Measurements from ENCODE around the gene NACAD.

DNA sequence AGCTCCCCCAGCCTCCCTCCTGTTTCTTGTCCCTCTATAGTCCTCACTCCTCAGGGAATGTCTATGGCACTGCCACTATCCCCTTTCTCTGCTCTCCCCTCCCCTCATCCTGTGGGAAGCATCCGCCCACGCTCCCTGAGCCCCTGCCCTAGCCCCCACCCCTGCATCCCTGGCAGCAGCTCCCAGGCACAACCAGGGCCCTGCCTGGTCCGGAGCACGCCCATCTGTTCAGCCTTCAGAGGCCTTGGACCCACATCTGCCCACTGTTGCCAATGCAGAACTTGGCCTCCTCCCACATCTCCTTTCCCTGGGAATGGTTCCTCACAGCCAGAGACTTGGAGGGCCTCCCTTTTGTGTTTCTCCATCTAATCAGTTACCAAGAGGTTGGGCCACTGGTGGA, 43.1 kb upstream of the NACAD start:
- TF ChIP-seq, protein P1, sequence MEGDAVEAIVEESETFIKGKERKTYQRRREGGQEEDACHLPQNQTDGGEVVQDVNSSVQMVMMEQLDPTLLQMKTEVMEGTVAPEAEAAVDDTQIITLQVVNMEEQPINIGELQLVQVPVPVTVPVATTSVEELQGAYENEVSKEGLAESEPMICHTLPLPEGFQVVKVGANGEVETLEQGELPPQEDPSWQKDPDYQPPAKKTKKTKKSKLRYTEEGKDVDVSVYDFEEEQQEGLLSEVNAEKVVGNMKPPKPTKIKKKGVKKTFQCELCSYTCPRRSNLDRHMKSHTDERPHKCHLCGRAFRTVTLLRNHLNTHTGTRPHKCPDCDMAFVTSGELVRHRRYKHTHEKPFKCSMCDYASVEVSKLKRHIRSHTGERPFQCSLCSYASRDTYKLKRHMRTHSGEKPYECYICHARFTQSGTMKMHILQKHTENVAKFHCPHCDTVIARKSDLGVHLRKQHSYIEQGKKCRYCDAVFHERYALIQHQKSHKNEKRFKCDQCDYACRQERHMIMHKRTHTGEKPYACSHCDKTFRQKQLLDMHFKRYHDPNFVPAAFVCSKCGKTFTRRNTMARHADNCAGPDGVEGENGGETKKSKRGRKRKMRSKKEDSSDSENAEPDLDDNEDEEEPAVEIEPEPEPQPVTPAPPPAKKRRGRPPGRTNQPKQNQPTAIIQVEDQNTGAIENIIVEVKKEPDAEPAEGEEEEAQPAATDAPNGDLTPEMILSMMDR (IDR thresholded peaks at IDR 0.05; ENCODE audit: low read depth, low read length, poor library complexity, severe bottlenecking): no peak
- TF ChIP-seq EZH2phosphoT487 (IDR thresholded peaks at IDR 0.05; ENCODE audit: borderline replicate concordance, low read length): no peak

Data from DOHH2 (cell line).